WTC11 (cell line): ENCODE data around the gene HSD3B7.
"Not testable (repeated sequence)": the region's sequence is repeated elsewhere in the genome, so short reads cannot be mapped to it uniquely, and the experiment has no call there.

Source experiments
- ARID4B ChIP-seq: sonication (generic); formaldehyde crosslinking; IDR thresholded peaks from 2 replicates; pipeline ENCODE4 v1.8.0; 2023; ENCODE audit warnings: missing genetic modification reagents, mild to moderate bottlenecking, borderline replicate concordance
- E2F1 ChIP-seq: sonication (generic); formaldehyde crosslinking; IDR thresholded peaks from 2 replicates; pipeline ENCODE4 v1.8.0; 2022; ENCODE audit warnings: mild to moderate bottlenecking, missing genetic modification reagents
- IRF2 ChIP-seq: sonication (generic); formaldehyde crosslinking; IDR thresholded peaks from 2 replicates; pipeline ENCODE4 v1.8.0; 2022; ENCODE audit warnings: low read depth, missing genetic modification reagents, borderline replicate concordance
- SMAD4 ChIP-seq: sonication (generic); formaldehyde crosslinking; IDR thresholded peaks from 2 replicates; pipeline ENCODE4 v1.8.0; 2022; ENCODE audit warnings: mild to moderate bottlenecking, missing genetic modification reagents
- TEAD4 ChIP-seq: sonication (generic); formaldehyde crosslinking; IDR thresholded peaks from 2 replicates; pipeline ENCODE4 v1.8.0; 2022; ENCODE audit warnings: mild to moderate bottlenecking, missing genetic modification reagents
- ZNF317 ChIP-seq: sonication (generic); formaldehyde crosslinking; IDR thresholded peaks from 2 replicates; pipeline ENCODE4 v1.8.1; 2023; ENCODE audit warnings: low read depth, mild to moderate bottlenecking, moderate library complexity, missing genetic modification reagents, borderline replicate concordance
- TF ChIP-seq, protein P1 (sequence below): fragments of 200-600 bp; IDR thresholded peaks from 2 replicates; pipeline ENCODE4 v1.8.0; 2022; ENCODE audit warnings: antibody characterized with exemption
- TF ChIP-seq, protein P2 (sequence below): sonication (generic); formaldehyde crosslinking; IDR thresholded peaks from 2 replicates; pipeline ENCODE4 v1.8.0; 2023; ENCODE audit warnings: missing genetic modification reagents

DNA sequence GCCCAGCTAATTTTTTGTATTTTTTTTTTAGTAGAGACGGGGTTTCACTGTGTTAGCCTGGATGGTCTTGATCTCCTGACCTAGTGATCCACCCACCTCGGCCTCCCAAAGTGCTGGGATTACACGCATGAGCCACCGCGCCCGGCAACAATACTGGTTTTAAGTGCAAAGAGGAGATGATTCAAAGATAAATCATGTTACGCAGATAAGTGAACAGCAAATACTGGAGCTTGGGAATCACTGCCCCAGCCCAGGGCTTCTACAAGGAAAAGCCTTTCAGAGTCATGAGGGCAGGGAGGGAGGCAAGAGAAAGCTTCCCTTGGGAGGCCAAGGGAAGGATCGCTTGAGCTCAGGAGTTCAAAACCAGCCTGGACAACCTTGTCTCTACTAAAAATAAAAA is 45.4 kb upstream of the HSD3B7 start:
- TF ChIP-seq, protein P1, sequence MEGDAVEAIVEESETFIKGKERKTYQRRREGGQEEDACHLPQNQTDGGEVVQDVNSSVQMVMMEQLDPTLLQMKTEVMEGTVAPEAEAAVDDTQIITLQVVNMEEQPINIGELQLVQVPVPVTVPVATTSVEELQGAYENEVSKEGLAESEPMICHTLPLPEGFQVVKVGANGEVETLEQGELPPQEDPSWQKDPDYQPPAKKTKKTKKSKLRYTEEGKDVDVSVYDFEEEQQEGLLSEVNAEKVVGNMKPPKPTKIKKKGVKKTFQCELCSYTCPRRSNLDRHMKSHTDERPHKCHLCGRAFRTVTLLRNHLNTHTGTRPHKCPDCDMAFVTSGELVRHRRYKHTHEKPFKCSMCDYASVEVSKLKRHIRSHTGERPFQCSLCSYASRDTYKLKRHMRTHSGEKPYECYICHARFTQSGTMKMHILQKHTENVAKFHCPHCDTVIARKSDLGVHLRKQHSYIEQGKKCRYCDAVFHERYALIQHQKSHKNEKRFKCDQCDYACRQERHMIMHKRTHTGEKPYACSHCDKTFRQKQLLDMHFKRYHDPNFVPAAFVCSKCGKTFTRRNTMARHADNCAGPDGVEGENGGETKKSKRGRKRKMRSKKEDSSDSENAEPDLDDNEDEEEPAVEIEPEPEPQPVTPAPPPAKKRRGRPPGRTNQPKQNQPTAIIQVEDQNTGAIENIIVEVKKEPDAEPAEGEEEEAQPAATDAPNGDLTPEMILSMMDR: not testable (repeated sequence)
- not testable (repeated sequence) for TF ChIP-seq ARID4B; IRF2; ZNF317; E2F1 (CRISPR knock-in tag); TEAD4; SMAD4 (CRISPR knock-in tag)
- TF ChIP-seq, protein P2, sequence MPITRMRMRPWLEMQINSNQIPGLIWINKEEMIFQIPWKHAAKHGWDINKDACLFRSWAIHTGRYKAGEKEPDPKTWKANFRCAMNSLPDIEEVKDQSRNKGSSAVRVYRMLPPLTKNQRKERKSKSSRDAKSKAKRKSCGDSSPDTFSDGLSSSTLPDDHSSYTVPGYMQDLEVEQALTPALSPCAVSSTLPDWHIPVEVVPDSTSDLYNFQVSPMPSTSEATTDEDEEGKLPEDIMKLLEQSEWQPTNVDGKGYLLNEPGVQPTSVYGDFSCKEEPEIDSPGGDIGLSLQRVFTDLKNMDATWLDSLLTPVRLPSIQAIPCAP: not testable (repeated sequence)
